Measurements from ENCODE around the gene HS3ST5.

The HS3ST5 gene

GRCh38 chr6:114202389-114202788 is 140.4 kb downstream of the HS3ST5 start:
- Histone ChIP-seq H3K36me3 (replicated peaks) (no peaks in the 10 kb centered on the region), H3K4me3 (ENCODE audit: low read depth, low read length) (no peak overlapping the region), H3K27ac (no peak overlapping the region), H3K27me3 (replicated peaks) (no peaks in the 10 kb centered on the region)
- in situ Hi-C loops (cut with HindIII; ENCODE audit: low pct_ligation_motif_present, low sequenced_read_pairs), result no loop called here
- no peak for TF ChIP-seq CTCF (IDR thresholded peaks at IDR 0.05; ENCODE audit: low read depth, low read length, missing control alignments)
- DNase-seq, result no peak

- in situ Hi-C loops (cut with HindIII; ENCODE audit: low pct_ligation_motif_present, low sequenced_read_pairs), result no loop called here
- TF ChIP-seq CTCF (IDR thresholded peaks at IDR 0.05; ENCODE audit: low read depth, low read length, missing control alignments), result no peak
- DNase-seq, result no peak
- H3K4me3 ChIP-seq (ENCODE audit: low read depth, low read length), result no peak overlapping the region
- H3K27ac ChIP-seq, result no peak overlapping the region
- H3K36me3 ChIP-seq (replicated peaks), result no peaks in the 10 kb centered on the region
- H3K27me3 ChIP-seq (replicated peaks), result no peaks in the 10 kb centered on the region
These were observed 141.9 kb downstream of the HS3ST5 start for GRCh38 chr6:114200891-114201290.

DNA sequence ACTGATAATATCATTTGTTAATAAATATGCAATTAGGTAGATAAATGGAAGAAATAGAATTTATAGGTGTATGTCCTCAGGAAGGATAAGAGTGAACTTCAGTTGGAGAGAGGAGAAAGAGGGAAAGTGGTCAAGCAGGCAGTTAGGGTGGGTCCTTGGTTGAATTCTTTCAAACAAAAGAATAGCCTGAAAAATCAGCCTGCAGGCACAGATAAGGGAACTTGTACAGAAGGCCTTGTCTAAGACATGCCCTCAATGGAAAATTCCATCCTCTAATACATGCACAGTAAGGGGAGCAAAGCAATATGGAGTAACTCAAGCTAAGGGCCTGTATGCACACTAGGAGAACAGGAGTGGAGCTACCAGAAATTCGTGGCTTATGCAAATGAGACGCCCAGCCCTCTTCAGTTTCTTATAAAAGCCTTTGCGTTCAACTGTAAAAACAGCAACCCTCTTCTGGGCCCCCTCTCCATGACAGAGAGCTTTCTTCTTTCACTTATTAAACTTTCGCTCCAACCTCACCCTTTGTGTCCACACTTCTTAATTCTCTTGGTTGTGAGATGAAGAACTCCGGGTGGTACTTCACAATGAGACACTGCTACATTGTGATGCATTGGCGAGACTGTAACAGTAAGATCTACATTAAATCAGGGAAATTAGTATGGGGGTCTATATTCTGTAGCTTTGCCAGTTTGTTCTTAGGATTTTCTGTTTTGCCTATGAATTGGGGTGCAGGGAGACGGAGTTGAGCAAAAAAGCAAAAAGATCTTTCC is 147.0 kb downstream of the HS3ST5 start:
- Histone ChIP-seq H3K27me3 (replicated peaks) (no peaks in the 10 kb centered on the region), H3K4me3 (ENCODE audit: low read depth, low read length) (no peak overlapping the region), H3K27ac (no peak overlapping the region), H3K36me3 (replicated peaks) (no peaks in the 10 kb centered on the region)
- DNase-seq, result no peak
- in situ Hi-C loops (cut with HindIII; ENCODE audit: low pct_ligation_motif_present, low sequenced_read_pairs), result no loop called here
- TF ChIP-seq CTCF (IDR thresholded peaks at IDR 0.05; ENCODE audit: low read depth, low read length, missing control alignments), result no peak

DNA sequence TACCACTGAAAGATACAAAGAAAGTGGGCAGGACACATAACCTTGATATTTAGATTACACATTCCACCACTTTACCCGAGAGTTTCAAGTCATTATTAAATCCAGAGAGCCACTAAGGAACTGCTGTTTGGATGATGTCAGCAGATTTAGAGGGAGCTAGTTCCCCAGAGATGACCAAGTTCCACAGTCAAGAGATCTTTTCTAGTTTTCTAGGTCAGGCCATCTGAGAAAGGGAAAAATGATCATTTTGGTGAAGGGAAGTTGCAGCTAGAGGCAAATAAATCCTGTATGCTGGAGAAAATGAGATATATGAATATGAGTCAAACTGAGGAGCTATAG is 147.8 kb downstream of the HS3ST5 start:
- Histone ChIP-seq H3K27me3 (replicated peaks) (no peaks in the 10 kb centered on the region), H3K27ac (no peak overlapping the region), H3K4me3 (ENCODE audit: low read depth, low read length) (no peak overlapping the region), H3K36me3 (replicated peaks) (no peaks in the 10 kb centered on the region)
- in situ Hi-C loops (cut with HindIII; ENCODE audit: low pct_ligation_motif_present, low sequenced_read_pairs), result no loop called here
- DNase-seq, result no peak
- no peak for TF ChIP-seq CTCF (IDR thresholded peaks at IDR 0.05; ENCODE audit: low read depth, low read length, missing control alignments)

- DNase-seq, result peak; percentile 8
- H3K27me3 ChIP-seq (replicated peaks), result no peaks in the 10 kb centered on the region
- no peak overlapping the region for H3K4me3 ChIP-seq (ENCODE audit: low read depth, low read length)
- no peak for TF ChIP-seq CTCF (IDR thresholded peaks at IDR 0.05; ENCODE audit: low read depth, low read length, missing control alignments)
- H3K27ac ChIP-seq, result no peak overlapping the region
- in situ Hi-C loops (cut with HindIII; ENCODE audit: low pct_ligation_motif_present, low sequenced_read_pairs), result no loop called here
- H3K36me3 ChIP-seq (replicated peaks), result no peaks in the 10 kb centered on the region
These were observed 148.3 kb downstream of the HS3ST5 start for GRCh38 chr6:114194362-114195026.

Measured in brain microvascular endothelial cell (primary cell).